ENCODE measurements around the gene C17orf113.

GRCh38 chr17:42088736-42089135 lies 38.3 kb upstream of the C17orf113 start:
- no peak for TF ChIP-seq POLR2AphosphoS5 (IDR thresholded peaks at IDR 0.05; ENCODE audit: low read depth, low read length)
- no peak for TF ChIP-seq SIN3A (IDR thresholded peaks at IDR 0.05; ENCODE audit: borderline replicate concordance, insufficient read depth, low read length)

Measured in PFSK-1 (cell line).